Stimulated activated naive CD8-positive, alpha-beta T cell treated with anti-CD3 and anti-CD28 coated beads, Interleukin-15, Interleukin-2, amounts not matched to agents 100 U/mL and 50 U/mL, for 24 hours (primary cell): ENCODE measurements around the gene HOXB5.

Experiments used
- ATAC-seq: fragments of 150-1000 bp; cut with Tn5 transposase; one replicate; pipeline ENCODE4 v1.10.0; 2021
- DNase-seq: peaks from one replicate; pipeline ENCODE4 v3.0.0; 2021

Gene HOXB5

GRCh38 chr17:48589060-48589830 is 4.3 kb downstream of the HOXB5 start:
- ATAC-seq (no peak), DNase-seq (no peak)

GRCh38 chr17:48588528-48588927 is 5.1 kb downstream of the HOXB5 start:
- ATAC-seq, result no peak
- DNase-seq, result no peak

- DNase-seq (no peak), ATAC-seq (no peak)
These were observed 5.5 kb downstream of the HOXB5 start for GRCh38 chr17:48588074-48588415.

- ATAC-seq (no peak), DNase-seq (no peak)
These were observed 6.1 kb downstream of the HOXB5 start for GRCh38 chr17:48587276-48588073.

- DNase-seq (peak; percentile 53), ATAC-seq (no peak)
These were observed 7.0 kb downstream of the HOXB5 start for GRCh38 chr17:48586355-48587258.

- DNase-seq (no peak), ATAC-seq (no peak)
These were observed 9.3 kb downstream of the HOXB5 start for GRCh38 chr17:48584223-48584741.

GRCh38 chr17:48583708-48584222 is 9.8 kb downstream of the HOXB5 start:
- ATAC-seq (no peak), DNase-seq (no peak)

GRCh38 chr17:48582750-48583069 is 10.9 kb downstream of the HOXB5 start:
- DNase-seq (no peak), ATAC-seq (no peak)

- DNase-seq (no peak), ATAC-seq (no peak)
These were observed 13.6 kb downstream of the HOXB5 start for GRCh38 chr17:48579760-48580554.

GRCh38 chr17:48579471-48579759 is 14.2 kb downstream of the HOXB5 start:
- no peak for ATAC-seq
- DNase-seq, result no peak

GRCh38 chr17:48578616-48579470 is 14.7 kb downstream of the HOXB5 start:
- DNase-seq (no peak), ATAC-seq (peak; percentile 62)

- DNase-seq (peak; percentile 77), ATAC-seq (peak; percentile 64)
These were observed 15.5 kb downstream of the HOXB5 start, which contains the start of gene HOXB4 for GRCh38 chr17:48577946-48578615. Gene HOXB4 (minus strand): TSS chr17:48578350. CDS start chr17:48578319, 31 bp downstream.

GRCh38 chr17:48577330-48577945 is 16.1 kb downstream of the HOXB5 start:
- DNase-seq, result no peak

GRCh38 chr17:48576479-48577309 is 16.9 kb downstream of the HOXB5 start:
- ATAC-seq, result no peak
- no peak for DNase-seq

More at GRCh38 chr17:48577330-48577945, 16.1 kb downstream of the HOXB5 start:
- no peak for ATAC-seq

- no peak for ATAC-seq
- DNase-seq, result no peak
These were observed 17.7 kb downstream of the HOXB5 start for GRCh38 chr17:48575673-48576478.

- no peak for ATAC-seq
- no peak for DNase-seq
These were observed 18.5 kb downstream of the HOXB5 start for GRCh38 chr17:48575066-48575582.

- no peak for ATAC-seq
- DNase-seq, result no peak
These were observed 19.0 kb downstream of the HOXB5 start for GRCh38 chr17:48574505-48575065.
